ENCODE data around the gene CHRNA7.
"Not testable (repeated sequence)": the region's sequence is repeated elsewhere in the genome, so short reads cannot be mapped to it uniquely, and the experiment has no call there.

Gene CHRNA7

GRCh38 chr15:32119694-32120330 is 89.5 kb downstream of the CHRNA7 start:
- no peak for DNase-seq

GRCh38 chr15:32120577-32121383 is 90.5 kb downstream of the CHRNA7 start:
- no peak for DNase-seq

GRCh38 chr15:32121384-32121695 is 91.0 kb downstream of the CHRNA7 start:
- DNase-seq = no peak

GRCh38 chr15:32122013-32122412 is 91.7 kb downstream of the CHRNA7 start:
- no peak for DNase-seq

GRCh38 chr15:32123473-32123872 is 93.2 kb downstream of the CHRNA7 start:
- no peak for DNase-seq

- DNase-seq = no peak
These were observed 94.4 kb downstream of the CHRNA7 start for GRCh38 chr15:32124726-32125125.

GRCh38 chr15:32125595-32125994 is 95.3 kb downstream of the CHRNA7 start:
- DNase-seq = no peak

- no peak for DNase-seq
These were observed 99.5 kb downstream of the CHRNA7 start for GRCh38 chr15:32129815-32130214.

GRCh38 chr15:32130823-32131222 is 100.5 kb downstream of the CHRNA7 start:
- DNase-seq = no peak

- no peak for DNase-seq
These were observed 101.5 kb downstream of the CHRNA7 start for GRCh38 chr15:32131803-32132202.

GRCh38 chr15:32132859-32133258 is 102.5 kb downstream of the CHRNA7 start:
- DNase-seq = no peak

- DNase-seq = no peak
These were observed 104.5 kb downstream of the CHRNA7 start for GRCh38 chr15:32134842-32135241.

- DNase-seq = no peak
These were observed 105.0 kb downstream of the CHRNA7 start for GRCh38 chr15:32135335-32135734.

- DNase-seq = not testable (repeated sequence)
These were observed 115.2 kb downstream of the CHRNA7 start for GRCh38 chr15:32145512-32145911.

- no peak for DNase-seq
These were observed 118.7 kb downstream of the CHRNA7 start for GRCh38 chr15:32148833-32149555.

GRCh38 chr15:32152574-32152973 is 122.3 kb downstream of the CHRNA7 start:
- DNase-seq = no peak

- DNase-seq = not testable (repeated sequence)
These were observed 123.7 kb downstream of the CHRNA7 start for GRCh38 chr15:32153868-32154623.

- not testable (repeated sequence) for DNase-seq
These were observed 131.8 kb downstream of the CHRNA7 start for GRCh38 chr15:32162143-32162542.

- not testable (repeated sequence) for DNase-seq
These were observed 133.8 kb downstream of the CHRNA7 start for GRCh38 chr15:32164065-32164464.

- not testable (repeated sequence) for DNase-seq
These were observed 134.4 kb downstream of the CHRNA7 start for GRCh38 chr15:32164747-32165146.

GRCh38 chr15:32165775-32166174 is 135.5 kb downstream of the CHRNA7 start:
- not testable (repeated sequence) for DNase-seq

GRCh38 chr15:32166270-32166669 is 136.0 kb downstream of the CHRNA7 start:
- DNase-seq = not testable (repeated sequence)
